Natural killer cell (primary cell): Measurements from ENCODE around the gene TMEM273. TPM values are rescaled to one million over a fixed set of nuclear protein-coding genes. Genes with fewer than 3 reads are reported as not detected.

Source experiments
- ATAC-seq, 3 donors: fragments of 150-1000 bp in 2 of 3; fragments of 200-7000 bp in 1 of 3; cut with Tn5 transposase; 1 replicate in 1 of 3; 2 replicates in 2 of 3; pipeline ENCODE4 v1.10.0; 2021; ENCODE audit warnings: mild to moderate bottlenecking in 2 of 3, moderate library complexity in 2 of 3
- DNase-seq, 2 donors: peaks; one replicate each; pipeline versions ENCODE4 v3.0.0 to v3.0.0-alpha.2; 2013 to 2021; ENCODE audit warnings: mixed read lengths in 1 of 2
- H3K27ac ChIP-seq: one replicate; pipeline ENCODE4 v1.5.1; 2013; ENCODE audit warnings: mild to moderate bottlenecking, low read length
- H3K27me3 ChIP-seq: one replicate; pipeline ENCODE4 v1.6.1; 2013; ENCODE audit warnings: low read length; ENCODE audit not compliant: control insufficient read depth, insufficient read depth
- H3K36me3 ChIP-seq: one replicate; pipeline ENCODE4 v1.6.1; 2013; ENCODE audit warnings: low read length; ENCODE audit not compliant: control insufficient read depth, insufficient read depth
- H3K4me1 ChIP-seq: one replicate; pipeline ENCODE4 v1.6.1; 2013; ENCODE audit warnings: low read length; ENCODE audit not compliant: control insufficient read depth, insufficient read depth
- H3K4me3 ChIP-seq: one replicate; pipeline ENCODE4 v1.5.1; 2013; ENCODE audit warnings: low read length
- H3K9me3 ChIP-seq: one replicate; pipeline ENCODE4 v1.6.1; 2013; ENCODE audit warnings: low read length; ENCODE audit not compliant: control insufficient read depth, insufficient read depth
- H3K27ac Mint-ChIP-seq, 2 donors: one replicate each; pipeline ENCODE4 v1.8.0; 2022; ENCODE audit warnings: mild to moderate bottlenecking in 2 of 2, mixed read lengths in 2 of 2, moderate library complexity in 1 of 2
- H3K27me3 Mint-ChIP-seq, 2 donors: one replicate each; pipeline ENCODE4 v1.8.0; 2022; ENCODE audit warnings: low read depth in 2 of 2, mixed read lengths in 2 of 2
- H3K36me3 Mint-ChIP-seq: one replicate; pipeline ENCODE4 v1.8.0; 2022; ENCODE audit warnings: mixed read lengths
- H3K4me1 Mint-ChIP-seq, 2 donors: one replicate each; pipeline ENCODE4 v1.8.0; 2022; ENCODE audit warnings: mixed read lengths in 2 of 2
- H3K4me3 Mint-ChIP-seq: one replicate; pipeline ENCODE4 v1.8.0; 2022; ENCODE audit warnings: mild to moderate bottlenecking, moderate library complexity, mixed read lengths
- H3K9me3 Mint-ChIP-seq, 2 donors: one replicate each; pipeline ENCODE4 v1.8.0; 2022; ENCODE audit warnings: mixed read lengths in 2 of 2
- CTCF ChIP-seq: fragments of 200-600 bp; IDR thresholded peaks from one replicate; pipeline ENCODE4 v1.8.0; 2022; ENCODE audit warnings: antibody characterized with exemption
- WGBS: methylation state at CpG from one replicate; pipeline ENCODE4 v1.1.7; 2013; ENCODE audit warnings: missing lambda C conversion rate; ENCODE audit not compliant: insufficient coverage; 5-methylcytosine and 5-hydroxymethylcytosine counted together
- intact Hi-C: fragments of 100-400 bp; cut with micrococcal nuclease; formaldehyde crosslinking; loops from one replicate; pipeline ENCODE4 v1.14.2; 2022
- total RNA-seq, 4 donors: library from RNA; stranded (reverse); fragments of 120-200 nt in 1 of 4; gene quantifications; one replicate each; pipeline versions ENCODE4 v1.2.3 to v1.2.4, GENCODE V29; 2013 to 2022

TMEM273 gene
- total RNA-seq, 3 donors from 2014 or later (not counting 1 experiment from before 2014, with no cell fraction given): 11.6 to 46.3 (median 29.4) TPM

- peaks cover 15% of the 10 kb centered on the region for H3K36me3 Mint-ChIP-seq
- 92% methylated on average over 3 of the region's 3 CpGs for WGBS
- H3K27me3 ChIP-seq: no peaks in the 10 kb centered on the region
- peaks cover 5% of the 10 kb centered on the region for H3K9me3 ChIP-seq
- H3K4me3 ChIP-seq: no peak overlapping the region
- H3K4me1 ChIP-seq: peaks cover 4% of the 10 kb centered on the region
- intact Hi-C loops: no loop called here
- H3K36me3 ChIP-seq: no peaks in the 10 kb centered on the region
- TF ChIP-seq CTCF: no peak
- no peak overlapping the region for H3K27ac Mint-ChIP-seq
- ATAC-seq (no peak), DNase-seq (no peak)
- peaks cover 19 to 22% of the 10 kb centered on the region in 2 donors for H3K4me1 Mint-ChIP-seq
- H3K4me3 Mint-ChIP-seq: no peak overlapping the region
- no peak overlapping the region for H3K27ac ChIP-seq
- peaks cover 6 to 15% of the 10 kb centered on the region in 2 donors for H3K27me3 Mint-ChIP-seq
- peaks cover 3 to 5% of the 10 kb centered on the region in 2 donors for H3K9me3 Mint-ChIP-seq
Observed at GRCh38 chr10:49149881-49150280, 38.3 kb downstream of the TMEM273 start.

- WGBS: 100% methylated on average over 2 of the region's 2 CpGs
- Mint-ChIP-seq H3K36me3 (peaks cover 15% of the 10 kb centered on the region), H3K4me3 (no peak overlapping the region), H3K27me3 (peaks cover 8 to 15% of the 10 kb centered on the region in 2 donors), H3K9me3 (peaks cover 3 to 5% of the 10 kb centered on the region in 2 donors), H3K4me1 (peaks cover 0 to 9% of the 10 kb centered on the region in 2 donors), H3K27ac (no peak overlapping the region)
- Histone ChIP-seq H3K36me3 (no peaks in the 10 kb centered on the region), H3K4me1 (no peaks in the 10 kb centered on the region), H3K27me3 (no peaks in the 10 kb centered on the region), H3K4me3 (no peak overlapping the region), H3K27ac (no peak overlapping the region), H3K9me3 (peaks cover 5% of the 10 kb centered on the region)
- no peak for TF ChIP-seq CTCF
- no peak for ATAC-seq
- intact Hi-C loops: no loop called here
- DNase-seq: no peak
Observed at GRCh38 chr10:49144058-49144720, 44.0 kb downstream of the TMEM273 start.

GRCh38 chr10:49143249-49143648, 44.9 kb downstream of the TMEM273 start:
- Mint-ChIP-seq H3K36me3 (peaks cover 11% of the 10 kb centered on the region), H3K4me1 (peaks cover 0 to 9% of the 10 kb centered on the region in 2 donors), H3K4me3 (no peak overlapping the region), H3K27ac (no peak overlapping the region), H3K9me3 (peaks cover 3% of the 10 kb centered on the region in 2 donors), H3K27me3 (peaks cover 6 to 15% of the 10 kb centered on the region in 2 donors)
- intact Hi-C loops: no loop called here
- no peak for TF ChIP-seq CTCF
- H3K27ac ChIP-seq: no peak overlapping the region
- no peak overlapping the region for H3K4me3 ChIP-seq
- no peaks in the 10 kb centered on the region for H3K36me3 ChIP-seq
- peaks cover 5% of the 10 kb centered on the region for H3K9me3 ChIP-seq
- ATAC-seq: no peak
- H3K4me1 ChIP-seq: peaks cover 4% of the 10 kb centered on the region
- no peaks in the 10 kb centered on the region for H3K27me3 ChIP-seq
- DNase-seq: no peak
